Activated CD4-positive, alpha-beta T cell treated with anti-CD3 and anti-CD28 coated beads, Interleukin-2, amount 50 U/mL, for 48 hours (primary cell): ENCODE data around the gene SLC37A1.
"Not testable (repeated sequence)": the region's sequence is repeated elsewhere in the genome, so short reads cannot be mapped to it uniquely, and the experiment has no call there.

Source experiments
- DNase-seq, 2 experiments: peaks; one replicate each; pipeline ENCODE4 v3.0.0-alpha.2; 2020

Gene SLC37A1

GRCh38 chr21:42513151-42513984 lies at the start of gene SLC37A1:
SLC37A1 (plus strand) TSS chr21:42513852; CDS start chr21:42518455, 4,603 bp downstream.
- peak; percentile 36 to 37 for DNase-seq

- DNase-seq: peak; percentile 69 to 76
Measured at GRCh38 chr21:42463861-42464515, 49.7 kb upstream of the SLC37A1 start.

- DNase-seq: no peak
Measured at GRCh38 chr21:42465008-42465802, 48.4 kb upstream of the SLC37A1 start.

- DNase-seq: no peak
Measured at GRCh38 chr21:42465803-42466127, 47.9 kb upstream of the SLC37A1 start.

GRCh38 chr21:42466700-42467099 lies 47.0 kb upstream of the SLC37A1 start:
- DNase-seq: no peak

GRCh38 chr21:42467140-42467983 lies 46.3 kb upstream of the SLC37A1 start:
- DNase-seq: no peak

- DNase-seq: no peak
Measured at GRCh38 chr21:42468491-42469131, 45.0 kb upstream of the SLC37A1 start.

- no peak for DNase-seq
Measured at GRCh38 chr21:42469272-42469671, 44.4 kb upstream of the SLC37A1 start.

GRCh38 chr21:42469726-42470125 lies 43.9 kb upstream of the SLC37A1 start:
- DNase-seq: not testable (repeated sequence)

GRCh38 chr21:42471206-42471605 lies 42.4 kb upstream of the SLC37A1 start:
- DNase-seq: no peak

GRCh38 chr21:42471716-42472330 lies 41.8 kb upstream of the SLC37A1 start:
- no peak for DNase-seq

GRCh38 chr21:42472521-42472920 lies 41.1 kb upstream of the SLC37A1 start:
- DNase-seq: no peak

GRCh38 chr21:42473498-42474042 lies 40.1 kb upstream of the SLC37A1 start:
- no peak for DNase-seq

GRCh38 chr21:42474043-42474831 lies 39.4 kb upstream of the SLC37A1 start:
- no peak for DNase-seq

GRCh38 chr21:42475036-42475435 lies 38.6 kb upstream of the SLC37A1 start:
- no peak for DNase-seq

- peak in 1 of 2 experiments; percentile 1 for DNase-seq
Measured at GRCh38 chr21:42475526-42476387, 37.9 kb upstream of the SLC37A1 start.

- peak in 1 of 2 experiments; percentile 1 for DNase-seq
Measured at GRCh38 chr21:42476388-42477331, 37.0 kb upstream of the SLC37A1 start.

GRCh38 chr21:42478504-42478903 lies 35.1 kb upstream of the SLC37A1 start:
- DNase-seq: no peak
